SIG-M5 (cell line): ENCODE measurements around the gene CRYBA2.

Source experiments
- DNase-seq: peaks from one replicate; lab custom pipeline; 2025; lab: John Stamatoyannopoulos, UW

The CRYBA2 gene

DNA sequence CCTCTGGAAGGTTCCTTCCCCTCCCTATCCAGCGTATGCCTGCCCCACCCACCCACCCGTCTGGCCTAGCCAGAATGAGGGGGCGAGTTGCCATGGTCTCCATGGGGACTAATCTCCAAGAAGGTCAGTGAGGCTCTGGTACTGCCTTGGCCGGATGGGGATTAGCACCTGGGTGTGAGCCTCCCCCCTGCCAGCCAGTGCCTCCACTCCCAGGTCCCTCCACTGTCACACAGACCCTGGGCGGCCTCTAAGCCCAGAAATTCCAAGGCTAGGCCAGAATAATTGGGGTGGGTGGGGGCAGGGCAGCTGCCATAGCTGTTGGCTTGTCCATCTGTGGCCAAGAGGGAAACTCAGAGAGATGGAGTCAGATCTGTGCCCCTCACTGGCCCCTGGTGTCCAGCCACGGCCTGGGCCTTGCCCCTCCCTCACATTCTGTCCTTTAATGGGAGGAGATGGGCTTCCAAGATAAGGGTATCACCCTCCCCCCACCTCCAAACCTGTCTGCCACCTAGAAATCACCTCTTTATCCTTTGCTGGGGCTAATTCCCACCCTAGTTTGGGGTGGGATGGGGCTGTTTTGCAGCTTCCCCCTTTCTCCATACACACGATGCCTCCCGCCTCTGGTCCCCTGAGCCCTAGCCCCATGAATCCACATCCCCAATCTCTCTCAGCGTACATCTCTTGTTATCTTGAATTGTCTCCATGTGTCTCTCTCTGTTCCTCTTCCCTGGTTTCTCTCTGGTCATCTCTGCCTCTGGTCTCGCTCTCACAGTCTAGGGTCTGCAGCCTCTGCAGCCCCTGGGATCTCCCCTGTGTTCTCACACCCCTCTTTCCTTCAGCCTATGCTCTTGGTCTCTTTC, 6.0 kb upstream of the CRYBA2 start:
- no peak for DNase-seq

- no peak for DNase-seq
Observed at GRCh38 chr2:218998414-218999002, 5.3 kb upstream of the CRYBA2 start.

DNA sequence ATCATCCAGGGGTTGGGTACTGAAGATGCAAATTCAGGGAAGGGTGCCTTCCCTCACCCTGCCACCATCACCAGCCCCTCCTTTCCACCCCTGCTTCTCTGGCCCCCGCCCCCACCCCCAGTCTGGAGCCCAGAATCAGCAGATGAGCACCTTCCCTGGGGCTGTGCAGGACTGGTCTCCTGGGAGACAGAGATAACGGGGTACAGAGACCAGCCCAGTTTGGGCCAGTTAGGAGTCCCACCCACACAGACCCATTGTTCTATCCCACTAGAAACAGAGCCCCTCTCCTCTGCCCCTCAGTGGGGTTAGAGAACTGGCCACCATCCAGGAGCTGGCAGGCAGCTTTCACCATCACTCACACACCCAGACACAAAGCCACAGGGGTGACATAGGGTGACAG, 4.5 kb upstream of the CRYBA2 start:
- no peak for DNase-seq

DNA sequence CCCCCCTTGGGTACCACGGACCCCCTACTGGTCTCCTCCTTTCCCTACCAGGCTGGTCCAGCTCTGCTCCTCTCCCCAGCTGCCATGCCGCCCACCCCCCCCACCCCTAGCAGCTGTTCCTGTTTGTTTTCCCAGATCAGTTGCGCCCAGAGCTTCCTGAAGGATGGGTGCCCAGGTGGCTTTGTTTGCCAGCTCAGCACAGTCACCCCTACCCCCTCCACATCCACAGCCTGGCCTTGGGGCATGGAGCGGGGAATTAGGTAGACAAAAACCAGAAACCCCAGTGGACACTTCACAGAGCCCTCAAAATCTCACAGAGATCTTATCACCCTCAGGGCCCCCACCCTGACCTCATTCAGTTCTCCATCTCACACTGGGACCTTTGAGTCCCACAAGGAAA, 3.7 kb upstream of the CRYBA2 start:
- no peak for DNase-seq

- DNase-seq, result no peak
Observed at GRCh38 chr2:218995972-218996711, 2.9 kb upstream of the CRYBA2 start.

GRCh38 chr2:218995561-218995960, 2.3 kb upstream of the CRYBA2 start:
- no peak for DNase-seq

GRCh38 chr2:218992703-218993344, 398 bp downstream of the CRYBA2 start:
- no peak for DNase-seq

DNA sequence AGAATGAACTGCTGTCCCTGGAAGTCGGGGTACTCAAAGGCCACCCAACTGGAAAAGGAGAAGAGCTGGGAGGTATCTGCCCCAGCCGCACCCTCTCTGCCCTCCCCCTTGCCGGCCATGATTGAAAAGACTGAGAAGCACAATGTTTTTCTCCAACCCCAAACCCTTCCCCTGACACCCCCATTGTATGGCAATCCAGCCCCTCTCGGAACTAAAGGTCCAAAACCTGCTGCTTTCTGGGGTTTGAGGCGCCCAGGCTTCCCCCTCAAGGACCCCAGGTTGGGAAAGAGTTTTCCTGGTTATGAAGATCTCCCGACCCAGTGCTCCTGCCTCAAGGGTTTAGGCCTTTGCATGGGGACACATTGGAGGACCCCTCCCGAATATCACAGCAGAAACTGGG, 1.0 kb downstream of the CRYBA2 start:
- no peak for DNase-seq

DNA sequence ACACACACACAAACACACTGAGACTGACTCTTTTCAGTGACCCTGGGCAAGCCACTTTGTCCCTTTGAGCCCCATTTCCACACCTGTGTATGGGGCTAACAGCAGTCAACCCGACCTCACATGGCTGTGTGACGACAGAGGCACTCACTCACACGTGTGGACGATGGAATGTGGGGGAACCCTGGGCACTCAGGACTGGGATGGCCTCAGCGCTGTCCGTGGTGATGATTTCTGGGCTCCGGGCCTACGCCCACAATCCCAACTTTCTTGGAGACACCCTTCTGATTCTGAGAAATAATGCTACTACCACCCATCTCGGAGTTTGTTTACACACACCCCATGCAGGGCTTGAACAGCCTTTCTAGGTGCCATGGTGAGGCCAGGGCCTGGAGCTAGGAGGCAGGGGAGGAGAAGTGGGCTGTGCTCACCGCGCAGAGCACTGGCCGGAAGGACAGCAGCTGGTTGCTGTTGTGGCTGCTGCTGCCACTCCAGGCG, 1.5 kb downstream of the CRYBA2 start:
- DNase-seq, result no peak

- DNase-seq, result no peak
Observed at GRCh38 chr2:218990612-218991011, 2.6 kb downstream of the CRYBA2 start.

- no peak for DNase-seq
Observed at GRCh38 chr2:218990052-218990451, 3.2 kb downstream of the CRYBA2 start.

- DNase-seq, result no peak
Observed at GRCh38 chr2:218988650-218989049, 4.6 kb downstream of the CRYBA2 start.

GRCh38 chr2:218988164-218988563, 5.1 kb downstream of the CRYBA2 start:
- no peak for DNase-seq

- DNase-seq, result no peak
Observed at GRCh38 chr2:218986148-218986761, 7.0 kb downstream of the CRYBA2 start.

- no peak for DNase-seq
Observed at GRCh38 chr2:218985325-218986091, 7.7 kb downstream of the CRYBA2 start.

GRCh38 chr2:218985021-218985324, 8.2 kb downstream of the CRYBA2 start, which contains the start of gene FEV:
FEV (minus strand) TSS chr2:218985184; CDS start chr2:218985075, 109 bp downstream.
- DNase-seq, result no peak

- no peak for DNase-seq
Observed at GRCh38 chr2:218984239-218985020, 8.8 kb downstream of the CRYBA2 start.

- no peak for DNase-seq
Observed at GRCh38 chr2:218983934-218984238, 9.3 kb downstream of the CRYBA2 start.

- no peak for DNase-seq
Observed at GRCh38 chr2:218983263-218983933, 9.8 kb downstream of the CRYBA2 start.
